T-helper 17 cell (primary cell): ENCODE data around the gene CT45A1. TPM values are rescaled to one million over a fixed set of nuclear protein-coding genes. Genes with fewer than 3 reads are reported as not detected.

Source experiments
- total RNA-seq, 4 donors: library from RNA in 2 of 4; stranded (reverse) in 2 of 4; gene quantifications; one replicate each; pipeline ENCODE4 v1.2.3 and lab custom pipeline; 2022 to 2026

Gene CT45A1
- total RNA-seq, 2 donors from 2014 or later: not detected

Other genes starting within 250 kb of the CT45A1 start
- gene INTS6L, start 193.0 kb upstream of the CT45A1 start, total RNA-seq: 10 to 100 TPM; 20.2 to 29.8 TPM
- not detected for gene CT45A3, start 54.6 kb downstream of the CT45A1 start, total RNA-seq
- gene CT45A5, start 71.9 kb downstream of the CT45A1 start, total RNA-seq: not detected
- not detected for gene CT45A6, start 89.1 kb downstream of the CT45A1 start, total RNA-seq
- not detected for gene CT45A2, start 106.4 kb downstream of the CT45A1 start, total RNA-seq
- gene CT45A7, start 123.6 kb downstream of the CT45A1 start, total RNA-seq: not detected
- gene CT45A8, start 140.9 kb downstream of the CT45A1 start, total RNA-seq: not detected
- not detected for gene CT45A9, start 158.2 kb downstream of the CT45A1 start, total RNA-seq
- not detected for gene CT45A10, start 179.8 kb downstream of the CT45A1 start, total RNA-seq
- not detected for gene SAGE1, start 180.1 kb downstream of the CT45A1 start, total RNA-seq